A673 (cell line): ENCODE data around the gene SUN1.

Experiments used
- CTCF ChIP-seq: fragments of 300-800, 200-600 bp; sonication (generic); conservative IDR thresholded peaks from 2 replicates; pipeline ENCODE4 v1.5.1; 2017; ENCODE audit warnings: low read depth, mild to moderate bottlenecking, antibody characterized with exemption, low read length, moderate library complexity, mixed read lengths
- EZH2 ChIP-seq: fragments of 200-600 bp; sonication (generic); IDR thresholded peaks from 2 replicates; pipeline ENCODE4 v1.6.1; 2017; ENCODE audit warnings: borderline replicate concordance, low read depth, mild to moderate bottlenecking, mixed read lengths, antibody characterized with exemption, low read length; ENCODE audit not compliant: poor library complexity, severe bottlenecking

GRCh38 chr7:883055-884021 lies 51.1 kb downstream of the SUN1 start:
- TF ChIP-seq CTCF (no peak), EZH2 (no peak)
